Stimulated activated CD8-positive, alpha-beta memory T cell treated with anti-CD3 and anti-CD28 coated beads, Interleukin-7, amount 100 ng/mL, for 1 hour (primary cell): ENCODE results near the gene CLEC16A.

Source experiments
- DNase-seq, 2 donors: peaks; one replicate each; pipeline ENCODE4 v3.0.0-alpha.2; 2020; ENCODE audit warnings: low read depth in 2 of 2

The CLEC16A gene

DNA sequence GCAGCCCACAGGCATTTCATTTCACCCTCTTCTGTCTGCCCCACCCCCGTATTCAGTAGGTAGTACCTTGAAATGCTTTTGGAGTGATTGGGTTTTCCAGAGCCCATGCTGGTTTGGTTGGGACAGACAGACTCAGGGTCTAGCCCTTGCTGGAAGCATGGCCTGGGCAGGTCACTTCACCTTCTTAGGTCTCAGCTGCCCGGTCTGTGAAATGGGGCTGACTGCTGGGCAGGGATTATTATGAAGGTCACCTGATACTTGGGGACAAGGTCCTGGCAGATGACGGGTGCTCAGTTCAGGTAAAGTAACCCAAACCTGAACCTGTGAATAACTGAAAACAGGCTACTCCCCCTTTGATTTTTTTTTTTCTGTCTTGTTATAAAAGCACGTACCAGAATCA lies 116.0 kb downstream of the CLEC16A start:
- DNase-seq = no peak

DNA sequence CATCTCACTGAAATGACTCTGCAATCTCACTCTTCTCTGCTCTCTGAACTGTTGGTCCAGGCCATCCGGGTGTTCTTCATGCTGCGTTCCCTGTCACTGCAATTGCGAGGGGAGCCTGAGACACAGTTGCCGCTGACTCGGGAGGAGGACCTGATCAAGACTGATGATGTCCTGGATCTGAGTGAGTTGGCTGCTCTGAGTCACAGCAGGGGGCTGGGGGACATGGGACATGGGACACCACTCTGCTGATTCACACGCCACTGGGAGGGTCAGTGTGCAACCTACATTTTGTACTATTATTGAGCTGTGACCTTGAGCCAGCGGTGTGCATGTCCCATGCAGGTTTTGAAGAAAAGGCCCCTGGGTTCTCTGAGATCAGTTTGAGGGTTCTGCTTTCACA lies 116.5 kb downstream of the CLEC16A start:
- DNase-seq = no peak

DNA sequence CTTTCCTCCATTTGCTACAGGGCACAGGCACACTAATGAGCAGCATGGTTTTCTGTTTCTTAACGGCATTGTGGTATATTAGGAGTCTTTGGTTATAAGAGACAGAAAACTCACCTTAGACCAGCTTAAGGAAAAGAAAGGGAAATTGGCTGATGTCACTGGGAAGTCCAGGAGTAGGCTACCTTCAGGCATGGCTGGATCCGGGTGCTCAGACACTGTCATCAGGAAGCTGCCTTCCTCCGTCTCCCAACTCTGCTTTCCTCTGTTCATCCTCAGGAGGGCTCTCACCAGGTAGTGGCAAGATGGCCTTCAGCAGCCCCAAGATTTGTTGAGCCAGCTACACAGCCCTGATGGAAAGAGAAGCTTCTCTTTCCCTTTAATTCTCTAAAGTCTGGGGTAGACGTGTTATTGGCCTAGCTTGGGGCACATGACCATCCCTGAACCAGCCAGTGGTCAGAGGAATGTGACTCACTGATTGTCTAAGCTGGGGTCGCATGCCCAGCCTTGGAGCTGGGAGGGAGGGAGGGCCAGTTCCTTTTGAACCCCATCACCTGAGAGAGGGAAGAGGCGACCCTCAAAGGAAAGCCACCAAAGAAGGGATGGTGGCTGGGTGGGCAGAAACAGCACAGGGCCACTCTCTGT lies 117.4 kb downstream of the CLEC16A start:
- no peak for DNase-seq

DNA sequence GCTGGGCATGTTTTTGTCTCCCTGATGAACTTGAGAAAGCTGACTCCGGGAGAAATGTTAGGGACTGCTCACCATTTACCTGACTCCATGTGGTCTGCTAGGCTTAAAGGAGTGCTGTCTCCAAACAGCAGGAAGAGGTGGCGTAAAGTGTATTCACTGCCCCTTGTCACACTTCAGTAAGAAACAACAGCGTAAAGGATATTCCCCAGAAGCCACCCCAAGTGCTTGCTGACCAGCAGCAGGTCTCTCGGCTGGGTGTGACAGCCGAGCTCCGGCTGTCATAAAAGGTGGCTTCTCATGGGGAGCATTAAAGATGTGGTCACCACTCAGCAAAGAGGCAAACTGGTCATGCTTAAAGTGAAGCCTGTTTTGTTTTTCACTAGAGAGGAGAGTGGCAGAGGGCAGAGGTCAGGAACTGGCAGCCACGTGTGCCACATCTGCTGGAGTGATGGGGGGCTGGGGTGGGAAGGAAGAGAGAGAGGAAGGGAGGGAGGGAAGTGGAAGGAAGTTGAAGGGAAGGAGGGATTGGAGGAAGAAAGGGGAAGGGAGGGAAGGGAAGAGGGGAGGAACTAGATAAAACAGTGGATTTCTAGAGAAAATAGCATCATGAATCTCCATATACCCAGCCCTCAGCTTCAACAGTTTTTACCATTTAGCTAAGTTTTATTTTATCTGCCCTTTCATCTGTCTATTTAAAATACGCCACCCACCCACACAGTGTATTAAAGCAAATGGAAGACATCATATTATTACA lies 119.3 kb downstream of the CLEC16A start:
- DNase-seq = no peak

DNA sequence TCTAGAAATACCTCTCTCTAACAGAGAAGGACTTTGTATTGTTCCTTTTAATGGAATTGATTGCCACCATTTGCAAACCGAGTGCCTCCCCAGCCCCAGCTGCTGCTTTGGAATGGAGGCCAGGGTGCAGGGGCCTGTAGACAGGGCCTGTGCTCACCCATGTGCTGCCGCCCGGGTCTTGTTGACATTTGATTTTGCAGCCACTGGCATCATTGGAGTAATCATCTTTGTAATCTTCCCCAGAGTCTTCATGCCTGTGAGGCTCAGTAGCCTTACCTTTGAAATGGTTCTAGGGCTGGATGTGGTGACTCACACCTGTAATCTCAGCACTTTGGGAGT lies 119.8 kb downstream of the CLEC16A start:
- DNase-seq = no peak

DNA sequence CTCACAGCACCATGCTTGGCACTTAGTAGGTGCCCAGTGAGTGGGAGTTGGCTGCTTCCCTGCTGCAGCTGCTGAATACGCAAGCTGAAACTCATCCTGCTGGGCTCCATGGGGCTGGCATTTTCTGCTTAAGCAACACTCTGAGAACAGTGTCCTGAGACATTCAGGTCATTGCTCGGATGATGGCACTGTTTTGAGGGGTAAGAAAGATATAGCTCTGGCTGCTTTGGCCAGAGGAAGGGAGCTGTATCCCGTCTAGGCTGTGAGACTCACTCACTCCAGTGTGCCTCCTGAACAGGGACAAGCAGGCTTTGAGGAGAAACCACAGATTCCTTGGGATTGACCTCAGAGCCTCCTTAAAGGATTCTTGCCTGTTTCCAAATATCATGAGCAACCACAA lies 120.5 kb downstream of the CLEC16A start:
- DNase-seq = no peak

DNA sequence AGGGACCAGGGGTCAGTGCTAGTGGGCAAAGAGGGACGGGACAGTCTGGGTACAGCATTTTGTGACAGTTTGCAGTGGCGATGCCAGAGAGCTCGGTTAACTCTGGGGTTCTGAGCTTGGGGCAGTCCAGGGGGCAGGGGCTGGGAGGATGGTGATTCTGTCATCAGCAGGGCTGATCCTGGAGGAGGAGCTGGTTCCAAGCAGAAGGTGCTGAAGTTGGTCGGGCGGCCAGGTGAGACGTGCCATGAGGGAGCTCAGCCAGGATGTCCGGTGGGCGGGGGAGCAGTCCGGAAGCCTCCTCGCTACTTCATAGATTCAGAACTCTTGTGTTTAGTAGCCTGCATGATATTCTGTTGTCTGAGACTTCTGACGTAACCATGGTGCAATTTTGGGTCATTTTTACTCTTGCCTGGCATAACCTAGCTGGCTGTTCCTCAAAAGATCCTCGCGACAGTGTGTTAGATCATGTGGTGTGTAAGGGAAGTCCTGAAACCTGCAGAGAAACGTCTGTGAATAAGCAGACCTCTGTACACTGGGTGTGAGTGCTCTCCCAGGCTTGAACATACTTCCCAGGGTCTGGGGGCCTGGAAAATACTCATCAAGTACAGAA lies 122.0 kb downstream of the CLEC16A start:
- DNase-seq = no peak

DNA sequence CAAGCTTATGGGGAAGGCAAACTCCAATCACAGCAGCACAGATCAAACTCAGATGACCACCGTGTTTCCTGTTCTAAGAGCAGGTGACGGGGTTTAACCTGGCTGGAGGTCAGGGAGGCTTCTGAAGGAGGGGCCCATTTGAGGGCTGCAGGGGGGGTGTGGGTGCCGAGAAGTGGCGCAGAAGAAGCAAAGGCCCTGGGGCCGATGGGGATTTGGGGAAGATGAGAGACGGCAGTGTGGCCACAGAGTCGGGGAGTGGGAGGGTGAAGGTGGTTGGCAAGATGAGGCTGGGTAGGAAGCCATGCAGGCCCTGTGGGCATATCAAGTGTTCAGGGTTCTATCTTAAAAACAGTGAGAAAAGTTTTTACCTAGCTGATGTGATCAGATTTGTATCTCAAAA lies 122.9 kb downstream of the CLEC16A start:
- DNase-seq = no peak

DNA sequence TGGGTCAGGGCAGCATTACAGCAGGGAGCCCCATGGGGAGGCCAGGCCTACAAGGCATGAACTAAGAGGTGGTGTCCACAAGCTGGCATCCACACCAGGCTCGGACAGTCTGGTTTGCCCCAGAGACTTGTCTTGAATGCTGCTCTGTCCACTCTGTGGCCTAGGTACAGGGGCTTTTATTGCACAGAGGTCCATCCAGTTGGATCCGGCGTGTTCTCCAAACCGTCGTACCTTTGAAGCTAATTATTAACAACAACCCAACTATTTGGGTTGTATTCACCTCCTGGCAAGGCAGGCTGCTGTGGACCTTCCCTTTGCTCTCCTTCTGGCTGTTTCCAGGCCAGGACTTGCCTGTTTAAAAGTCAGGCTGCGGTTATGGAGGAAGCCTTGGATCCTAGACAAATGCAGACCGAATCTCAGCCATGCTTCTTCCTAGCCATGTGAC lies 123.4 kb downstream of the CLEC16A start:
- no peak for DNase-seq

DNA sequence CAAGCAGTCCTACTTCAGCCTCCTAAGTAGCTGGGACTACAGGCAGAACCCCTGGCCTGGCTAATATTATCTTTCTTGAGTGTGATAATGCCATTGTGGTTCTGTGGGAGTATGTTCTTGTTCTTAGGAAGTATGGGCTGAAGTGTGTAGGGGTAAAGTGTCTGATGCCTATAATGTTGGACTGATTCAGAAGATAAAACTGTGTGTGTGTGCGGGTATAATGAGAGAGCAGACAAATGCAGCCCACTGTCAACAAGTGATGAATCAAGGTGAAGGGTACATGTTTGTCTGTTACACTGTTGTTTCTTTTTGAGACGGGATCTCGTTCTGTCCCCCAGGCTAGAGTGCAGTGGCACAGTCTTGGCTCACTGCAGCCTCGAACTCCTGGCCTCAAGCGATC lies 127.5 kb downstream of the CLEC16A start:
- no peak for DNase-seq

DNA sequence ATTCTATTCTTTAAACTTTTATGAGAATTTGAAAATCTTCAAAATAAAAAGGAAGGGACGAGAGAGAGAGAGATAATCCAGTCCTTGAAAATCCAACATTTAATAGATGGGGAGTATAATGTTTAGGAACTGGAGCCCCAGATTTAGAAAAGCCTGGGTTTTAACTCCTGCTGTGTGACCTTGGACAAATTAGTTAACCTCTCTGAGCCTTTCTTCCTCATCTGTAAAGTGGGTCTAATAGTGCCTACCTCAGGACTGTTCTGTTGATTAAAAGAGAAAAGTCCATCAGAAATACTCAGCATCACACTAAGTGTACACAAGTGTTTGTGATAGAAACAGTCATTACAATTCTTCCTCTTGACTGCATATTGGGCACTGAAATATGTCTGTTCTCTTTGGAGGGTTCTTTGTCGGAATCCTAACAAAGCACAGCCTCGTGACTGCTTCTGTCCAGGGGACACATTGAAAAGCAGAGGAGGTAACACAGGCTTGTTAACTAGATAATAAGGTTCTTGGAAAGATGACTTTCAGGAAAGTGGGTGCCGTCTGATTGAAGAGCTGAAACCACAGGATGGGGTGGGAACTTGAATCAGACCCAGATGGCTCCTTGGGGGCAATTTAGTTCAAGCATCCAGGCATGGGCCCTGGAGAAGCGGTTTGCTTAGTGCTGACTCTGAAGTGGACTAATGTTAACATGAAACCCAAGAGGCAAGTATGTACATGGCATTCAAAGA lies 128.2 kb downstream of the CLEC16A start:
- DNase-seq = no peak

DNA sequence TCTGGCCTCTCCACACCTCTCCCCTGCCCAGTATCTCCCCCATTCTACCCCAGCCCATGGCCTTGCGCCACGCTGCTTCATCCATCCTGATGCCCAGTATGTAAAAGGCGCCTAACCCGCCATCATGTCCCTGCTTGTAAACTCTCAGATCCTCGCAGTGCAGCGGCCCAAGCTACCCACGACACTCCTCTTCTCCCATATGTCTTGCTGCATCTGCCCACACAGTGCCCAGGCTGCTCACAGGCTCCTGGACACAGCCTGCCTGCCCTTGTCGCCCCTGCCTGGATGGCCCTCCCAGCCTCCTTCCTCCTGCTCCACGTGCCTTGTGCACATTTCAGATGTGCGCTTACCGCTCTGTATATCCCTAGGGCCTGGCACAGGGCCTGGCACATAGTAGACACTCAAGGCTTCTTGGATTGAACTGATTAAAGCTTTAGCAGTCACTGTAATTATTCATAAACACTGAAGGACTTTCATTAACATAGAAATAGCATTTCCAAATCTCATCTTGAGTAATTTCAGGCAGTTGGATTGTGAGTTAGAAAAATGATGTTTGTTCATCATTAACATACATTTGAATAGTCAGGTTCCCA lies 129.1 kb downstream of the CLEC16A start:
- no peak for DNase-seq

DNA sequence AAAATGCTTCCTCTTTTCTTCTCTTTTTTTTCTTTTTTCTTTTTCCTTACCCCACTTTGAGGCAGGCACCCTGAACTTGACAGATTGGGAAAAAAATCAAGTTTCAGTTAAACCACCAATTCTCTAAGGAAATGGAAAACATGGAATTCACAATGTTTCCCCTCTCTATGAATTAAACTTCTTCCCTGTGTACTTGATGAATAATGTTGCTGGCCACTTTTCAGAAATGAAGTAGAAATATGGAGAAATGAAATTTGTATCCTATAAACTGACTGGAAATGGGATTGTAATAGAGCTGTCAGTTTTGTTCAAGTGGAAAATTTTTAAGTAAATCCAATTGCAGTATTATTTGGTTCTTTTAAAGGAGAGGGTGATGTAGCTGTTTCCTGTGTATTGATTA lies 129.8 kb downstream of the CLEC16A start:
- DNase-seq = no peak

DNA sequence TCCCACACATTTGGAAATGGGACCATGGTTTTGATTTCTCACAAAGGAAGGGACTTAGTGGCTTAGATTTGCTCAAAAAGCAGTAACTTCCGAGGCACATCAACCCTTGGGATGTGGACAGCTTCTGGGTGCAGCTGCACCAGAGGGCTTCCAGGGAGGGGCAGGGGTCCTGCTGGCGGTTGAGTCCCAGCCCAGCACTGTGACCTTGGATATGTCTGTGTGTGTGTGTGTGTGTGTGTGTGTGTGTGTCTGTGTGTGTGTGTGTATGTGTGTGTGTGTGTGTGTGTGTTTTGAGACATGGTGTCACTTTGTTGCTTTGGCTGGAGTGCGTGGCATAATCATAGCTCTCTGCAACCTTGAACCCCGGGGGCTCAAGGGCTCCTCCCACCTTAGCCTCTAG lies 130.8 kb downstream of the CLEC16A start:
- DNase-seq = no peak

DNA sequence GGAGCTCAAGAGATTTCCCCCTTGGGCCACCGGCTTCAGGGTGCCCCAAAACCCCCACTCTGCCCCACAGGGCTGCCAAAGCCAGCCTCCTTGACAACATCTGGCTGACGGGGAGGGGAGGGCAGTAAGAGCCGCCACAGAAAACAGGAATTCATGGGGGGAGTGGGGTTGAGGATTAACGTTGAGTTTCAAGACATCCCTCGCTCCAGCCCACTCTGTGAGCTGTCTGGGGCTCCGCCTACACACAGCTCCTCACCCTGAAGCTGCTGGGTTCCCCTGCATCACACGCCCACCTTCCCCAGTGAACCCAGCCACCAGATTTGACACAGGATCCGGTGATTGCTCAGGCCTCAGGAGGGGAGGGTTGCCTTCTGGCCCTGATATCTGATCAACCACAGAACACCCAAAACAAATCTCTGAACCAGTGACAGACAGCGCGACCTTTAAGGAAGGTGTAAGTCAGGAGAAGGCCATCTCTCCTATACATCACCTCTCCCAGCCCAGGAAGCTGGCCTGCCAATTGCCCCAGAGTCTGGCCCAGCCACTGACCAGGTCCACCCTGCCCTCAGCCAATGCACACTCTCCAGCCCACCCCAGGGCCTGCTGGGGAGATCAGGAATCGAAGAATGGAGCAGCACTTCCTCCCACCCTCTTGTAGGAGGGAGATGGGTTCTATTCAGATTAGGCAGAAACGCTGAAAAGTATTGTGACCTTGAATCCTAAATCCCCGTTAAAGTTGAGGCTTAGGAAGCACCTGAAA lies 132.1 kb downstream of the CLEC16A start:
- no peak for DNase-seq

DNA sequence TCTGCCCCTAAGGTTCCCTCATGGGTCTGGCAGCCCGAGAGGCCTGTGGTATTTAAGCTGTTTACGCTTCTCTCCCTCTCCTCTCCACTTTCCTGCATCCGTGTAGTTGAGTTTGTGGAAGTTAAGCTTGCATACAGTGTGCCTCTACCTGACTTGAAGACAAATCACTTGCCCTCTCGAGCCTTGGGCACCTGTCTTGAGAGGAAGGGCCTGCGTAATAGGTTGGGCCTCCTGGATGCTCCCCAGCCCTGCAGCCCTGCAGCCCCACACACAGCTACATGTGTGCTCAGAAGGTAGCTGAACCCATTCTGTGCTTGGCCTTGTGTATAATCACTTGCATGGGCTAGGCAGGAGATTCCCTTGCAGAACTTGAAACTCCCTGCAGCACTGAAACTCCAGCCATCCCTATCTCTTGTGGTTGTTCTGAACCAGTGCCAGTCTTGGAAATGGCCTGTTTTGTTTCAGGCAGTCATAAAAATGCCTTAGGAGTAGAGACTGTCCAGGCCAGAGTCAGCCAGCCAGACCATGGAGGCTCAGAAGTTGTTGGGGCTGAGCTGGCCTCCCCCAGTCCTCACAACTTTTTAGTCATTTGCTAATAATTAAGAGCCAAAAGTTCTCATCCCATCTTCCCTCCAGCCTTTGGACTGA lies 134.6 kb downstream of the CLEC16A start:
- DNase-seq = no peak

DNA sequence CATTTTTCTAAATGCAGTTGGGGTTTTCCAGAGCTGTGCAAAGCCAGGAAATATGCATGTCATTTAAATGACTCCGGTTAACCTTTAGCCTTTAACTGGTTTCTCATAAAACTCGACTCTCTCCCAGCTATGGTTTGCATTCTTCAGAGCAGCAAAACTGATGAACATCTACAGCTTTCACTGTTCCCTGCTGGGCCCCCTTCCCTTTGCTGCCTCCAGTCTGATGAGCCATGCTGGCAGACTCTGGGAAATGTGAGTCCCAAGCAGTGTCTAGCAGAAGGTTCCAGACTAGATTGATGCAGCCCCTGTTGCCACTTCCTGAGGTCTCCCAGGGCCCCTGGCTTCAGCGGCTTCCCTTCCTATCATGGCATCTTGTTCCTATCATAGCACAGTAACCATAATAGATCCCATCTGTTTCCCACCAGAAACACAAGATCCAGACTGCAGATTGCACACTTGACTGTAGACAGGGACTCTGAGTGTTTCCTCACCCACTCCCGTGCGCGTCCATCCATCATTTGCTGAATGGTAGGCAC lies 135.4 kb downstream of the CLEC16A start:
- no peak for DNase-seq

DNA sequence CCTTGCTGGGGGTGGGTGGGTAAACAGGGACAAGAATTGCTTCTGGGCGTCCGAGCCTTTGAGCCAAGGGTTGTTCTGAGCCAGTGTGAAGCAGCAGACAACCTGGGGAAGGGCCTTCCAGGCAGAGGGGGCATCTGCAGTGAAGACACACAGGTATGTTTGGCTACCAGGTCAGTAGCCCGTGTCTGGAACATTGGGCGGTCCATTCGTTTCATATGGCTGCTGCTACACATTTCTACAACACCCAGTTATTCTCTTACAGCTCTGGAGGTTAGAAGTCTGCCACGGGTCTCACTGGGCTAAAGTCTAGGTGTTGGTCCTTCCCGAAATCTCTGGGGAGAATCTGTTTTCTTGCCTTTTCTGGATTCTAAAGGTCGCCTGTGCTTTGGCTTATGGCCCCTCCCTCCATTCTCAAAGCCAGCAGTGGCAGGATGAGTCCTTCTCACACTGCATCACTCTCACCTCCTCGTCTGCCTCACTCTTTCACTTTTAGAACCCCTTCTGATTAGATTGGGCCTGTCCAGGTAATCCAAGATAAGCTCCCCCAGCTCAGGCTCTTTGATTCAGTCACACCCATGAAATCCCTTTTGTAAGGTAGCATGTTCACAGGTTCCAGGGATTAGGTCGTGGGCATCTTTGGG lies 136.1 kb downstream of the CLEC16A start:
- no peak for DNase-seq

DNA sequence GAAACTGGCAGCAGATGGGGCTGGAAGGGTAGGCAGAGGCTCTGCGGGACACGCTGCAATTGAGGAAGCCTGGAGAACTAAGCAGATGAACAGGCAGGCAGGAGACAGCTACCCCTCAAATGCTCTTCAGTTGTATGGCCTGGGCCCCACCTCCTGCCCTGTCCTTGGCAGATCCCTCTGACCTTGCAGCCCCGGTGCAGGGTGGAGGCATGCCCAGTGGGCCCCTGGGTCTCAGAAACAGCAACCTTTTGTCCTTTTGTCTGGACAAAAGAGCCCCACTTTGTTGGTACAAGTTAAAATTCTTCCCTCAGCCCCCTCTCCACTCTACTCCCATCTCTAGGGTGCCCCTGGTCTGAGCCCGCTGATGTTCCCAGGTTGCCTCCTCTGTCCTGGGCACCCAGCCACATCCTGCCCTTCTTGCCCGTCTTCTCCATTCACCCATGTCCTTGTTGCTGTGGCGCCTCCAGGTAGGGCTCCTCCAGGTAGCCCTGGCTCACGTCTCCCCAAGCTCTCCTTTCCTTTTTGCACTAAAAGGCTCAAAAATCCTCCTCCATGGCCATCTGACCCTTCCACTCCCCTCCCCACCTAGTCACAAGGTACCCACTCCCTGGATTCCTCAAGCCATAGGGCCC lies 136.8 kb downstream of the CLEC16A start:
- DNase-seq = no peak
